ENCODE results near the gene LARGE1. TPM values are rescaled to one million over a fixed set of nuclear protein-coding genes. Genes with fewer than 3 reads are reported as not detected.
A peak's percentile ranks its signal among the peaks of the same experiment; 100 is the strongest.

LARGE1 gene
- total and polyA plus RNA-seq, 2 of the 8 experiments (the other 6 are each of a cell fraction or from before 2014, with no cell fraction given): 43.7 to 83.0 TPM

DNA sequence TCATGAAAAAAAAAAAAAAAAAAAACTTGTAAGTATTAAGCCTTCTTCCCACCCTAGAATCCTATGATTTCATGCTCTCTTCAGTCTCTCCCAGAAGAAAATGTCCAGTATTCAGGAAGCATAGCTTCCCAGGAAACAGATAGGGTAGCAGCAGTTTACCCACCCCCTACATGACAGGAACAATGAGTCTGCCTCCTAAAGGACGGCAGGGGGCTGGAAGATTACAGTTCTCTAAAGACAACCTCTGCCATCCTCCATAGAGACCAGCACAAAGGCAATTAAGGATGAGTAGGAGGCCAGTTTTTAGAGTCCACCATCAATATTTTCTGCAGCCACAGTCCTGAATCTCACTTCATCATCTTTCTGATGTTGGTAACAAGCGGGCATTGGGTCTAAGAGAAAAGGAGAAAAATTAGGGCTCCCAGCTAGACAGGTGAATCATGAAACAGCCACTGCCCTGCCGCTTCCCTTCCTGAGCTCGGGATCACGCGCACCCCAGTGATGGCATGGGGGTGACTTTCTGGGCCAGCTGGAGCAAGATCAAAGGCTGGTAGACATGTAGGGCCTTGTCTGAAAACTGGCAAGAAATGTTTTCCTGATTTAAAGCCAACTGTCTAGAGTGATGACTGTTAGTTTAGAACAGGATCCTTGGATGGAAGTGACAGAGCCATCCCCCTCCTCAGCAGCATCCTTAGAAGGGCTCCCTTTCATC is 322.8 kb downstream of the LARGE1 start:
- peak in 1 of 2 experiments; percentile 32 for DNase-seq (ENCODE audit: low read depth in 1 of 2, low spot score in 2 of 2)
- H3K27me3 ChIP-seq (replicated peaks in 1 of 4; ENCODE audit: control insufficient read depth in 3 of 4, extremely low read depth in 1 of 4, insufficient read depth in 3 of 4, low read length in 3 of 4): peaks cover 0 to 9% (median under 1%) of the 10 kb centered on the region in 4 experiments; a peak in 2 of 7 replicates
- H2BK20ac ChIP-seq (ENCODE audit: low read length): no peak overlapping the region
- H2BK15ac ChIP-seq (ENCODE audit: low read length): no peak overlapping the region
- TF ChIP-seq BCL11A (IDR thresholded peaks at IDR 0.05; ENCODE audit: low read depth in 2 of 2, low read length in 2 of 2) (no peak), RBBP5 (IDR thresholded peaks at IDR 0.05; ENCODE audit: borderline replicate concordance, low read depth, low read length) (no peak), POLR2AphosphoS5 (IDR thresholded peaks at IDR 0.05; ENCODE audit: low read depth, low read length) (peak; percentile 74)
- TF ChIP-seq, protein P1, sequence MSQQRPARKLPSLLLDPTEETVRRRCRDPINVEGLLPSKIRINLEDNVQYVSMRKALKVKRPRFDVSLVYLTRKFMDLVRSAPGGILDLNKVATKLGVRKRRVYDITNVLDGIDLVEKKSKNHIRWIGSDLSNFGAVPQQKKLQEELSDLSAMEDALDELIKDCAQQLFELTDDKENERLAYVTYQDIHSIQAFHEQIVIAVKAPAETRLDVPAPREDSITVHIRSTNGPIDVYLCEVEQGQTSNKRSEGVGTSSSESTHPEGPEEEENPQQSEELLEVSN (IDR thresholded peaks at IDR 0.05): no peak
- H3K56ac ChIP-seq (replicated peaks; ENCODE audit: insufficient read length, low read depth, low read length): no peak overlapping the region
- ChIA-PET CTCF (ENCODE audit: partially characterized antibody) (no interaction called here), POLR2A (ENCODE audit: partially characterized antibody) (no interaction called here)
- H2BK12ac ChIP-seq (ENCODE audit: low read depth, low read length): no peak overlapping the region
- H4K5ac ChIP-seq (ENCODE audit: insufficient read length, low read depth, low read length): no peak overlapping the region
- H3K4me3 ChIP-seq (ENCODE audit: extremely low read depth in 1 of 4, insufficient read depth in 2 of 4, low read depth in 3 of 4, low read length in 4 of 4): no peak overlapping the region
- H3K27ac ChIP-seq (ENCODE audit: low read depth, low read length): no peak overlapping the region
- H3K4ac ChIP-seq (replicated peaks; ENCODE audit: insufficient read length, low read depth, low read length): no peak overlapping the region
- 84% methylated on average over 6 of the region's 6 CpGs; no CpG with 5 or more reads in 1 of the 2 experiments for WGBS, 2 experiments (ENCODE audit: extremely low coverage in 1 of 2, insufficient coverage in 1 of 2, insufficient read length in 1 of 2, insufficient replicate concordance in 2 of 2, low coverage in 1 of 2, low lambda C conversion rate in 2 of 2, missing lambda C conversion rate in 1 of 2)
- no peak overlapping the region for H2AFZ ChIP-seq (ENCODE audit: low read length)
- no peak overlapping the region for H3K23ac ChIP-seq (ENCODE audit: insufficient read length)
- peak; percentile 60 for FAIRE-seq
- H3K9me3 ChIP-seq (ENCODE audit: insufficient read depth in 2 of 2, low read depth in 1 of 2, low read length in 1 of 2): no peaks in the 10 kb centered on the region
- H2AK5ac ChIP-seq (ENCODE audit: low read depth, low read length): no peak overlapping the region
- no peak overlapping the region for H4K91ac ChIP-seq (replicated peaks; ENCODE audit: insufficient read length, low read length)
- H3K18ac ChIP-seq (ENCODE audit: extremely low read depth, low read length): no peak overlapping the region
- no peak overlapping the region for H3K9ac ChIP-seq (replicated peaks in 1 of 4; ENCODE audit: extremely low read depth in 1 of 4, low read depth in 3 of 4, low read length in 3 of 4)
- peaks cover 15 to 17% of the 10 kb centered on the region in 2 experiments for H4K20me1 ChIP-seq (replicated peaks in 1 of 2; ENCODE audit: control insufficient read depth in 1 of 2, insufficient read depth in 2 of 2, low read length in 2 of 2)
- no peaks in the 10 kb centered on the region; a peak in 2 of 8 replicates for H3K36me3 ChIP-seq (ENCODE audit: control insufficient read depth in 2 of 4, insufficient read depth in 4 of 4, low read length in 3 of 4)
- H3K23me2 ChIP-seq (ENCODE audit: low read depth, low read length): 0 out of 2 replicates have a peak, but pooled peaks cover 3% of the 10 kb centered on the region
- no peak overlapping the region for H2BK5ac ChIP-seq (ENCODE audit: low read depth, low read length)
- H3K14ac ChIP-seq (ENCODE audit: insufficient read length): no peak overlapping the region
- no peak overlapping the region for H4K8ac ChIP-seq (ENCODE audit: extremely low read depth, insufficient read depth, low read length)
- no peak overlapping the region for H3K4me2 ChIP-seq (ENCODE audit: insufficient read depth in 1 of 2, low read depth in 2 of 2, low read length in 2 of 2)
- H2BK120ac ChIP-seq (replicated peaks; ENCODE audit: low read depth, low read length): no peak overlapping the region
- H3K79me1 ChIP-seq (ENCODE audit: low read depth, low read length): no peaks in the 10 kb centered on the region
- no peaks in the 10 kb centered on the region for H3K4me1 ChIP-seq (replicated peaks in 1 of 4; ENCODE audit: control insufficient read depth in 3 of 4, insufficient read depth in 4 of 4, low read length in 3 of 4)
- H3K79me2 ChIP-seq (ENCODE audit: control insufficient read depth in 1 of 2, insufficient read depth in 2 of 2, low read length in 2 of 2): peaks cover 0 to 3% of the 10 kb centered on the region in 2 experiments; a peak in 2 of 4 replicates
